GM21786 (cell line): Measurements from ENCODE around the gene MRE11.

Experiments used
- ATAC-seq: cut with Tn5 transposase; IDR thresholded peaks from one replicate; pipeline ENCODE4 v1.9.1; 2021; ENCODE audit not compliant: unreplicated experiment

The MRE11 gene

GRCh38 chr11:94493281-94494125, at the start of gene MRE11, which contains the start of gene ANKRD49:
Gene MRE11 (minus strand): TSS chr11:94493844. CDS start chr11:94492801, 1,043 bp downstream.
Gene ANKRD49 (plus strand): TSS chr11:94493984. CDS start chr11:94496694, 2,710 bp downstream.
- peak; percentile 99 for ATAC-seq

- no peak for ATAC-seq
Observed at GRCh38 chr11:94539420-94539819, 45.8 kb upstream of the MRE11 start.

- ATAC-seq: no peak
Observed at GRCh38 chr11:94537031-94537600, 43.5 kb upstream of the MRE11 start.

- ATAC-seq: no peak
Observed at GRCh38 chr11:94536386-94536785, 42.7 kb upstream of the MRE11 start.

GRCh38 chr11:94533696-94534630, 40.3 kb upstream of the MRE11 start:
- no peak for ATAC-seq

GRCh38 chr11:94533206-94533605, 39.6 kb upstream of the MRE11 start:
- ATAC-seq: no peak

GRCh38 chr11:94532211-94532610, 38.6 kb upstream of the MRE11 start:
- ATAC-seq: no peak

- ATAC-seq: no peak
Observed at GRCh38 chr11:94528551-94528950, 34.9 kb upstream of the MRE11 start.

- no peak for ATAC-seq
Observed at GRCh38 chr11:94526645-94527438, 33.2 kb upstream of the MRE11 start.

GRCh38 chr11:94525546-94526324, 32.1 kb upstream of the MRE11 start:
- ATAC-seq: no peak

GRCh38 chr11:94524341-94524740, 30.7 kb upstream of the MRE11 start:
- ATAC-seq: no peak

- no peak for ATAC-seq
Observed at GRCh38 chr11:94521684-94522083, 28.0 kb upstream of the MRE11 start.

GRCh38 chr11:94519478-94520084, 25.9 kb upstream of the MRE11 start:
- no peak for ATAC-seq

GRCh38 chr11:94518300-94518699, 24.7 kb upstream of the MRE11 start:
- ATAC-seq: no peak

GRCh38 chr11:94516725-94517124, 23.1 kb upstream of the MRE11 start:
- no peak for ATAC-seq

- no peak for ATAC-seq
Observed at GRCh38 chr11:94515398-94515797, 21.8 kb upstream of the MRE11 start.

GRCh38 chr11:94513091-94513490, 19.4 kb upstream of the MRE11 start:
- no peak for ATAC-seq

- ATAC-seq: peak; percentile 76
Observed at GRCh38 chr11:94511932-94512781, 18.5 kb upstream of the MRE11 start, which contains the start of gene C11orf97. Gene C11orf97 (plus strand): TSS chr11:94512461. CDS start chr11:94512529, 68 bp downstream.
